Body of pancreas (tissue), 4 donors: ENCODE results near the gene ALPI.
"Not testable (repeated sequence)": the region's sequence is repeated elsewhere in the genome, so short reads cannot be mapped to it uniquely, and the experiment has no call there.

ENCODE experiments used
- CTCF ChIP-seq, 7 experiments: fragments of 450-650 bp in 4 of 7; fragments of 200-600 bp in 3 of 7; sonication (generic) in 3 of 7; IDR thresholded peaks; one replicate each; pipeline ENCODE4 v1.5.1; 2016 to 2019; ENCODE audit warnings: antibody characterized with exemption in 7 of 7
- POLR2A ChIP-seq, 3 donors: fragments of 450-650 bp; IDR thresholded peaks; one replicate each; pipeline ENCODE4 v1.6.1; 2016; ENCODE audit warnings: antibody characterized with exemption in 3 of 3, mild to moderate bottlenecking in 2 of 3

- TF ChIP-seq CTCF, POLR2A (IDR thresholded peaks at IDR 0.05): not testable (repeated sequence)
These were observed 48.4 kb upstream of the ALPI start for GRCh38 chr2:232407428-232408150.
